HG03439 (cell line): Measurements from ENCODE around the gene ZFYVE16.
"Not testable (repeated sequence)": the region's sequence is repeated elsewhere in the genome, so short reads cannot be mapped to it uniquely, and the experiment has no call there.

ENCODE experiments used
- ATAC-seq: cut with Tn5 transposase; IDR thresholded peaks from one replicate; pipeline ENCODE4 v1.9.1; 2021; ENCODE audit warnings: mild to moderate bottlenecking, moderate library complexity; ENCODE audit not compliant: unreplicated experiment

ZFYVE16 gene

DNA sequence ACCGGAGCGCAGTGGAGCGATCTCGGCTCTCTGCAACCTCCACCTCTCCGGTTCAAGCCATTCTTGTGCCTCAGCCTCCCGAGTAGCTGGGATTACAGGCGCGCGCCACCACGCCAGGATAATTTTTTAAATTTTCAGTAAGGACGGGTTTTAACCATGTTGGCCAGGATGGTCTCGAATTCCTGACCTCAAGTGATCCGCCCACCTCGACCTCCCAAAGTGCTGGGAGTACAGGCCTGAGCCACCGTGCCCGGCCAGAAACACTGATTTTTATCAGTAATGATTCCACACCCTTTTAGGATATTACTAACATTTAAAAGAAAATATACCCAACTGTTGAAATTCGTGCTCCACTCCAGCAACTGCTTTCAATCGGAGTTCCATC is 79.6 kb downstream of the ZFYVE16 start:
- no peak for ATAC-seq

DNA sequence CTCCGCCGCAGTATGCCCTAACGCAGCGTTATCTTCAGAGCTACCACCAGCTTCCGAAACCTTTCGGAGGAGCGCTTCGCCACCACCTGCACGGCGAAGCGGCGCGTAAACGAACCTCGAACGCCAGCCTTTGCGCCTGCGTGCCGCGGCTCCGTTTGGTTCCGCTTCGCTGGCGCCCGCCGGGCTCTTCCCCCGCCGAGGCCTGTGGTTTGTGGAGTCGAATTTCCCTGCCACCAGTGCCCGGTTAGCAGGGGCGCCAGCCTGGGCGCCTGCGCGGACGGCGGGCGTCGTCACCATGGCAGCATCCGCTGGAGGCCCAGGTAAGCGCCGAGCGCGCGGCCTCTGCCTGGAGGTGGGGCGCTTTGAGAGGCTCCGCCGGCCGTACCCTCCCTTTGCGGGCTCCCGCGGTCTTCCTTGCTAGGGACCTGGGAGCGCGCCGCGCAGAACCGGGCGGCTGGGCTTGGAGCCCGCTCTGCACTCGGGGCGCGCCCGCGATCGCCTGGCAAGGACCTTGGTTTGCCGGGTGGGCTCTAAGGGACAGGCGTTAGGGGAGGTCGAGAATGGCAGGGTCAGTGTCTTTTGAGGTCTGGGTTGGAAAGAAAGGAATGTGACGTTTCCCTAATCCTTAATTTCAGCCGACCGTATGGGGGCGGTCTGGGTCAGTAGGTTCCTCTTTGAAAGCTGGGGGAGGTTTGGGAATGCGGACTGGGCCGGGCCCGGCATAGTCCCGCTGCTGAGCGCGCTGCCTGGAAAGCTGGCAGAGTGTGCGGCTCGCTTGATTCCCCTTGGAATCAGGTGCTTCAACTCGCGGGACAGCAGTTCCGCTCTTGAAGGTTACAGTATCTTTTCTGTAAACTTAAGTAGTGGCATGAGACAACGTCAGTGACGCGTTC is 80.2 kb downstream of the ZFYVE16 start, which contains the start of gene FAM151B:
FAM151B (plus strand) TSS at position 272 of the 893 bp plus-strand sequence; CDS start at position 296, 24 bp downstream.
- ATAC-seq, result peak; percentile 93

- ATAC-seq, result no peak
Measured at GRCh38 chr5:80491296-80491695, 83.4 kb downstream of the ZFYVE16 start.

DNA sequence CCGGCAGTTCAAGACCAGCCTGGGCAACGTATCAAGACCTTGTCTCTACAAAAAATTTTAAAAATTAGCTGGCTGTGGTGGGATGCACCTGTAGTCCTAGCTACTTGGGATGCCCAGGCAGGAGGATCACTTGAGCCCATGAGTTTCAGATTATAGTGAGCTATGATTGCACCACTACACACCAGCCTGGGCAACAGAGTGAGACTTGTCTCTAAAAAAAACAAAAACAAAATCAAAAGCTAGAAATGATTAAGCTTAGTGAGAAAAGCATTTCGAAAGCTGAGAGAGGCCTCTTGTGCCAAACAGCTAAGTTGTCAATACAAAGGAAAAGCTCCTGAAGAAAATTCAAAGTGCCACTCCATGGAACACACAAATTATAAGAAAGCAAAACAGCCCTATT is 84.9 kb downstream of the ZFYVE16 start:
- ATAC-seq, result no peak

DNA sequence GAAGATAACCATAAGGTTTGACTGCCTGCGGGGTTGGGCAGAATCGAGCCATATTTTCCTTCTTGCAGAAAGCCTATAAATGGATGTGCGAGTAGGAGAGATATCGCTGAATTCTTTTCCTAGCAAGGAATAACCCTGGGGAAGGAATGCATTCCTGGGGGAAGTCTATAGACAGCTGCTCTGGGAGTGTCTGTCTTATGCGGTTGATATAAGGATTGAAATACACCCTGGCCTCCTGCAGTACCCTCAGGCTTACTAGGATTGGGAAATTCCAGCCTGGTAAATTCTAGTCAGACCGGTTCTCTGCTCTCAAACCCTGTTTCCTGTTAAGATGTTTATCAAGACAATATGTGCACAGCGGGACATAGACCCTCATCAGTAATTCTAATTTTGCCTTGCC is 85.6 kb downstream of the ZFYVE16 start:
- not testable (repeated sequence) for ATAC-seq

DNA sequence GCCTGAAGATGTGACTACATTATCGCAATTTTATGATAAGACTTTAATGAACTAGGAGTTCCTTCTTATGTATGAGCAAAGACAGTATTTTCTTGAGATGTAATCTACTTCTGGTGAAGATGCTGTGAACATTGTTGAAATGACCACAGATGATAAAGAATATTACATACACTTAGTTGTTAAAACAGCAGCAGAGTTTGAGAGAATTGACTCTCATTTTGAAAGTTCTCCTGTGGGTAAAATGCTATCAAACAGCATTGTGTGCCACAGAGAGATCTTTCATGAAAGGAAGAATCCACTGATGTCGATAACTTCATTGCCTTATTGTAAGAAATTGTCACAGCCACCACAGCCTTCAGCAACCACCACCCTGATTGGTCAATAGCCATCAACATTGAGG is 88.0 kb downstream of the ZFYVE16 start:
- ATAC-seq, result no peak

- no peak for ATAC-seq
Measured at GRCh38 chr5:80502800-80503199, 94.9 kb downstream of the ZFYVE16 start.

- ATAC-seq, result no peak
Measured at GRCh38 chr5:80503641-80504040, 95.8 kb downstream of the ZFYVE16 start.

- no peak for ATAC-seq
Measured at GRCh38 chr5:80504833-80505232, 97.0 kb downstream of the ZFYVE16 start.

DNA sequence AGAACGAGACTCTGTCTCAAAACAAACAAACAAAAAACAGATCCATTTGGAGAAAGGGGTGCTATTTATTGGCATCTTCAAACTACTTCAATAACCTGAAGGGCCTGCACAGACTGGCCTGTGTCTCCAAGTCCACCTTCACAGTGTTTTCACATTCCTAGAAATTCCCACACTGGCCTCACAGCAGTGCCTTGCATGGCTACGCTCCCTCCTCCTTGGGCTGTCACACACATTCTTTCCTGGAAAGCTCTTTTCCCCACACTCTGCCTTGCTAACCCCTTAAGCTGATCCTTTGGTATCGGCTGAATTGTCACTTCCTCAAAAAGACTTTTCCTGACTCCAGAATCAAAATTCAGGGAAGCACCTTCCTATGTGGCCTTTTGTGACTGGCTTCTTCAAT is 99.8 kb downstream of the ZFYVE16 start:
- no peak for ATAC-seq

DNA sequence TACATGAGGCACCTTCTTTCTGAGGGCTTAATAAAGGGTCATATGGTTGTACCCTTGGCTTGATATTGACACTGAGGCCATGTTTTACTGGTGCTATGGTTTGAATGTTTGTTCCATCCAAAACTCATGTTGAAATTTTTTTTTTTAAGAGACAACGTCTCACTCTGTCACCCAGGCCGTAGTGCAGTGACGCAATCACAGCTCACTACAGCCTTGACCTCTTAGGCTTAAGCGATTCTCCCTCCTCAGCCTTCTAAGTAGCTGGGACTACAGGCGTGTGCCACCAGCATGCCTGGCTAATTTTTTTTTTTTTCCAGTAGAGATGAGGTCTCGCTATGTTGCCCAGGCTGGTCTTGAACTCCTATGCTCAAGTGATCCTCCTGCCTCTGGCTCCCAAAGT is 101.0 kb downstream of the ZFYVE16 start:
- ATAC-seq, result no peak

- ATAC-seq, result no peak
Measured at GRCh38 chr5:80509362-80509761, 101.5 kb downstream of the ZFYVE16 start.

GRCh38 chr5:80516826-80517225 is 109.0 kb downstream of the ZFYVE16 start:
- no peak for ATAC-seq
